Nephron (organoid): ENCODE data around the gene RGS19.

Experiments used
- H3K27ac Mint-ChIP-seq, 3 experiments: 2 replicates each; pipeline ENCODE4 v1.8.0; 2020; ENCODE audit warnings: mixed read lengths in 3 of 3, mild to moderate bottlenecking in 2 of 3, moderate library complexity in 1 of 3
- H3K27me3 Mint-ChIP-seq: 2 replicates; pipeline ENCODE4 v1.8.0; 2021; ENCODE audit warnings: low read depth, mild to moderate bottlenecking, moderate library complexity, mixed read lengths
- H3K36me3 Mint-ChIP-seq: 2 replicates; pipeline ENCODE4 v1.8.0; 2020; ENCODE audit warnings: low read depth, mixed read lengths
- H3K4me1 Mint-ChIP-seq: 2 replicates; pipeline ENCODE4 v1.8.0; 2020; ENCODE audit warnings: mixed read lengths
- H3K4me3 Mint-ChIP-seq, 3 experiments: 2 replicates each; pipeline ENCODE4 v1.8.0; 2020; ENCODE audit warnings: mild to moderate bottlenecking in 3 of 3, mixed read lengths in 3 of 3, moderate library complexity in 2 of 3
- H3K9me3 Mint-ChIP-seq: 2 replicates; pipeline ENCODE4 v1.8.0; 2020; ENCODE audit warnings: mixed read lengths
- CTCF ChIP-seq, 3 experiments: fragments of 200-600 bp; sonication (generic); IDR thresholded peaks; one replicate each; pipeline ENCODE4 v1.5.0; 2021; ENCODE audit warnings: antibody characterized with exemption in 3 of 3; ENCODE audit not compliant: unreplicated experiment in 3 of 3

RGS19 gene

GRCh38 chr20:64080013-64080812 lies 895 bp upstream of the RGS19 start, which contains the start of gene OPRL1:
Gene OPRL1 (plus strand): TSS chr20:64080082. CDS start chr20:64092721, 12,639 bp downstream.
- Mint-ChIP-seq H3K4me1 (peaks cover 12% of the 10 kb centered on the region), H3K9me3 (no peaks in the 10 kb centered on the region), H3K4me3 (peak within 1 kb of the TSS; percentile 79 to 90 (median 85)), H3K36me3 (no peaks in the 10 kb centered on the region), H3K27ac (peak within 1 kb of the TSS; percentile 13 to 49 (median 27)), H3K27me3 (peaks cover 34% of the 10 kb centered on the region)
- TF ChIP-seq CTCF (IDR thresholded peaks at IDR 0.05; ENCODE audit: unreplicated experiment in 3 of 3) = no peak

GRCh38 chr20:64078934-64079272 lies 415 bp downstream of the RGS19 start:
- H3K4me3 Mint-ChIP-seq = peak overlapping the region; percentile 65 to 74 (median 70)
- TF ChIP-seq CTCF (IDR thresholded peaks at IDR 0.05; ENCODE audit: unreplicated experiment in 3 of 3) = no peak
- peaks cover 5% of the 10 kb centered on the region for H3K4me1 Mint-ChIP-seq
- peak overlapping the region in 1 of 3 experiments; percentile 16 for H3K27ac Mint-ChIP-seq
- H3K36me3 Mint-ChIP-seq = no peaks in the 10 kb centered on the region
- peaks cover 23% of the 10 kb centered on the region for H3K27me3 Mint-ChIP-seq
- H3K9me3 Mint-ChIP-seq = no peaks in the 10 kb centered on the region

GRCh38 chr20:64077876-64078551 lies 1.3 kb downstream of the RGS19 start:
- H3K36me3 Mint-ChIP-seq = no peaks in the 10 kb centered on the region
- H3K4me3 Mint-ChIP-seq = peak overlapping the region in 2 of 3 experiments; percentile 5 to 43

GRCh38 chr20:64077541-64077875 lies 1.8 kb downstream of the RGS19 start:
- peaks cover 5% of the 10 kb centered on the region for H3K4me1 Mint-ChIP-seq
- no peaks in the 10 kb centered on the region for H3K9me3 Mint-ChIP-seq
- H3K27me3 Mint-ChIP-seq = peaks cover 15% of the 10 kb centered on the region
- H3K4me3 Mint-ChIP-seq = no peak overlapping the region
- H3K36me3 Mint-ChIP-seq = no peaks in the 10 kb centered on the region
- TF ChIP-seq CTCF (IDR thresholded peaks at IDR 0.05; ENCODE audit: unreplicated experiment in 3 of 3) = no peak
- no peak overlapping the region for H3K27ac Mint-ChIP-seq

More at GRCh38 chr20:64077876-64078551, 1.3 kb downstream of the RGS19 start:
- Mint-ChIP-seq H3K9me3 (no peaks in the 10 kb centered on the region), H3K27ac (no peak overlapping the region), H3K4me1 (peaks cover 5% of the 10 kb centered on the region), H3K27me3 (peaks cover 20% of the 10 kb centered on the region)
- TF ChIP-seq CTCF (IDR thresholded peaks at IDR 0.05; ENCODE audit: unreplicated experiment in 3 of 3) = no peak

- Mint-ChIP-seq H3K4me3 (peak overlapping the region in 1 of 3 experiments; percentile 15), H3K4me1 (peaks cover 5% of the 10 kb centered on the region), H3K9me3 (no peaks in the 10 kb centered on the region), H3K27ac (no peak overlapping the region), H3K27me3 (peaks cover 11% of the 10 kb centered on the region), H3K36me3 (no peaks in the 10 kb centered on the region)
- no peak for TF ChIP-seq CTCF (IDR thresholded peaks at IDR 0.05; ENCODE audit: unreplicated experiment in 3 of 3)
Observed at GRCh38 chr20:64077094-64077493, 2.2 kb downstream of the RGS19 start.
